Glomerular visceral epithelial cell (primary cell): ENCODE results near the gene A2M.

Experiments
- DNase-seq: peaks from one replicate; pipeline ENCODE4 v3.0.0-alpha.2; 2016; ENCODE audit errors: extremely low spot score

The A2M gene

DNA sequence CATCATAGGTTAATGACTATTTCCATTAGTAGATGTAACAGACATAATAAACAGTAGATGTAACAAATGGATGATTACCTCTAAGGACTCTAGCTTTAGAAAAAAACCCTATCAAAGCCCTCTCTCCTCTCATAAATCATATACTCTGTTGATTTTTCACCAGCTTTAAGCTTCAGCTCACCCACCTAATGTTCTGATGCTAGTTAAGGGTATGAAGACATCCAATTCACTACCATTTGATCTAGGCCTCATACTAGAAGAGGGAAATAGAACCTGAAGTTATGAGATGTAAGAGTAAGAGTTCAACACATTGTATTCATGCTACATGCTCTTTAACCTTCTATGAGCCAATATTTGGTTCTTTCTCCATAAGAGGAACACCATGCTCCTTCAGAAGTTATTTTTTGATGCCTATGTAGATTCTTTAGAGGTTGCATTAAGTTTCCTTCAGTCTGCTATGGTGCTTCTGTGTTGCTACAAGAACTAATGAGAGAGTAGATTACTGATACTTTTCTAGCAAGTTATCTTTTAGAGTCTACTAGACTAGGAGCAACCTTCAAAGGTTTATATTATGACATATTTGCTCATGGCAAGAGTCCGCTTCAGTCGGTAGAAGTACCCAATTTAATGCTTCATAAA lies 16.0 kb downstream of the A2M start:
- DNase-seq = no peak

DNA sequence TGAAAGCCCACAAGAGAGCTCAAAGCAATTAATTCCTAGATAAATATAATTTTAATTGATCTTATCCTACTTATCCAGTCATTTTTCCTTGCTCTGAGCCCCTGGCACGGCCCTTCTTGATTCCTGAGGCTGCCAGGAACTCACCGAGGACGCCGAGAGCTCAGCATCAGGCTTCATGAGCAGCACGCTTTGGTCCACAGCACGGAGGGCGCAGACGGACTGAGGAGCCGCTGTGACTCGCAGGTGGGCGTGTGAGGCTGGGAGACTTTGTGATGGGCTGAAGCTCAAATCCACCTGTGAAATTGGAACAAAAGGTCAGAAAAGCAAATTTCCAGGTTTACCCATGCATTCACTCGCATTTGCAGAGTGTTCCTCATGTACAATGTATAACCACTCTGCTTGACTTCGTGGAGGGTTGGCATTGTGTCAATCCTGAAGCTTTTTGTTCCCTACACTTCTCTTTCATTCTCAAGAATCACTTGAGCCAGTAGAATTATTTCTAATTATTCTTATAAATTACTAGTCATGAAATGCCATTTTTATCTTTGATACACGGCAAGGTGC lies 17.2 kb downstream of the A2M start:
- no peak for DNase-seq

- DNase-seq = no peak
Measured at GRCh38 chr12:9098115-9098452, 17.6 kb downstream of the A2M start.

DNA sequence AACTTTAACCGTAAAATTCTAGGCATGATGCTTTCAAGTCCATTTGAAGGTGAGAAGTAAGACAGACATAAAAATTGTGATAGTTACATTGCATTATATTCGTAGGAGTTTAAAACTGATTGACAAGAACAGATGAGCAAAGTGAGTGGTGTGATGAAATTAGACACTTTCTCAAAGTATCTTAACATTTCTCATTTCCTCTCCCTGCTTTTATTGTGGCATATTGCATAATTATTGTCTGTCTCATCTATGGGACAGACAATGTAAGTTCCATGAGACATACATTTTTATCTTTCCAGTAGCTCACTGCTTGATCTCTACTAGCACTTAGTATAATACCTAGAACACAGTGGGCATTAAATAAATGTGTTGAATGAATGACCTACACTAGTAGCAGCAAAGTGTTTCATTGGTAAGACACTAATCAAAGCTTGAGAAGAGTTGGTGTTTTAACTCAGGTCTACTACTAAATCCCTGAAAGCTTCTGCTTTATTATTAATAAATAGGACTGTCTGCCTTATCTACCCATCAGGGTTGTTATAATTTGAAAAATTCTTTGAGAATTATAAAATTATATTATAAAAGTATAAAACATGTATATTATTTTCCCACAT lies 19.0 kb downstream of the A2M start:
- DNase-seq = no peak

DNA sequence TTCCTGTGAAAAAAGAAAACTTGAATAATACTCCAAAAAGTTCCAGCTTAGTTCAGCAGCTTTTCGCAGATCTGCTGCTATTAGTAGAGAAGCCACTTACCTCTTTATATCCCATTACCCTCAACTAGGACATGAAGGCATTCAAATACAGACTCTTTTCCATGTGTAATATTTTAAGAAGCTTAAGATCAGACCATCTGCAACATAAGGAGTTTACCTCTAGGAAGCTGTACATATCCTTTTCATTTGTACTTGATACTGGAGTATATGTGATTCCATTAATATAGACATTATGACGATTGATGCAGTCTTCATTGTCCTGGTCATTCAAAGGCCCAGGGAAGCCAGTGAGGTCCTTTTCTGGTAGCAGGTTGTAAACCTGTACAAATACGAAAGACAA lies 20.4 kb downstream of the A2M start:
- no peak for DNase-seq

DNA sequence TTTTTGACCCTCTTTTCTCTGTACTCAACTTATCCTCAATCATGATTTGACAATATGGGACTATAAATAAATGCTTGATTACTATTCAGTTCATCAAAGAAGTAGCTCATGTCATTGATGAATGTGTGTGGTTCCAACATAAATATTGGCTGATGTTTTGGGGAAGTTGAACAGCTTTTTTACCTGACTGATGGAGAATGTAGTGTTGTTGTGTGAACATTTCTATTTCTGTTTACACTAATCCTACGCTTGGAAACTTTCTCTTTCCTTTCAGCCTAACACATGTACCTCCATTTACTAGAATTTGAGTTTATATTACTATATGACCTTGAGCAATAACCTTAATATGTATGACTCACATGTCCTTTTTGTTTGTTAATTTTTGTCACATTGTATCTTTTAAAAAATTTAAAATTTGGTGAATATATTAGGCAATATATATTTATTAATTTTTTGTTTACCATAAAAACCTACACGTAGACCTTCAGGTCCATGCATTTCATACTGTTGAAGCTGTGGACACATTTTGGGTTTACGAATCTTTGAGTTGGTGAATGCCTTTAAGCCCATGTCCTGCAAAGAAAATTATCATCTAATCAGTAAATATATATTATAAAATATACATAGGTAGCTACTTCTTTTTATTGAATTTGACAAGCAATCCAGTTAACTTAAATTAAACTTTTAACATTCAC lies 21.1 kb downstream of the A2M start:
- no peak for DNase-seq

DNA sequence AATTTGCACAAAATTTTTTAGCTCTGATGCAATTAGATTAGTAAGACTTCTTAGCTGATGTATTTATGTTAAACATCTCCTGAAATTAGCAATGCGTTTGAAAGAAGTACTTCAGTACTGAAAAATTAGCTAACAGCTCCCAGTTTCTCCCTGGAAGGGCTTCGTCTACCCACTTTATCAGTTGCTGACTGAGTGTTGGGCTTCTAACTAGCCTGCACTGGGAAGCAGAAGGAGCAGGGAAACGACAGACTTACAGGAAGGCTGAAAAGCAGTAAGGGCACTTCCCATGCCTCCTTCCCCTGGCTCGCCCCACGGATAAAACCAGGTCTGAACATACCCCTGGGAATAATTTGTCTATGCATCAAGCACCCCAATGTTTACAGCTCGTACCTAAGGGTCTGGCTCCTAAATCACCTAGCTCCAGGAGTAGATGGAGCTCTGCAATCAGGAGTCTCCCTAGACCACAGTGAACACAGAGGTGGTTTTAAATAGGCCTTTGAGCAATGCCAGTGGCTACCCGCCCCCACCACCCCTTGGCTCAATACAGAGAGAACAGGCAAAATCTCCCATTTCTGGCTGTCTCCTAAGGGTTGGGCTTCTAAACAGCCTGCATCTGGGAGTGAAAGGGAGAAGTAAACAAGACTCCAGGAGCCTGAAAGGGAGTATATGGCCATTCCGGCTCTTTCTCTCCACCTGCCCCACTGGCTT lies 23.7 kb downstream of the A2M start:
- DNase-seq = no peak

- no peak for DNase-seq
Measured at GRCh38 chr12:9090220-9090619, 25.5 kb downstream of the A2M start.

GRCh38 chr12:9087087-9087835 lies 28.5 kb downstream of the A2M start:
- DNase-seq = no peak

DNA sequence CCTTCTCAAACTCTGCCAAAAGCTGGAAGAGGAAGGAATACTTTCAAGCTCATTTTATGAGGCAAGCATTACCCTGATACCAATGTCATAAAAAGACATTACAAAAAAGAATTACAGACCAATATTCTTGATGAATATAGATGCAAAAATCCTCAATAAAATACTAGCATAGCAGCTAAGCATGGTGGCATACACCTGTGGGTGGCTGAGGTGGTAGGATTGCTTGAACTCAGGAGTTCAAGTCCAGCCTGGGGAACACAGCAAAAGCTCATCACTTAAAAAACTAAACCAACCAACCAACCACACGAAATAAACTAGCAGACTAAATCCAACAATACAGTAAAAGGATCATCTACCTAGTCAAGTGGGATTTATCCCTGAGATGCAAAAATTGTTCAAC lies 29.6 kb downstream of the A2M start:
- no peak for DNase-seq

DNA sequence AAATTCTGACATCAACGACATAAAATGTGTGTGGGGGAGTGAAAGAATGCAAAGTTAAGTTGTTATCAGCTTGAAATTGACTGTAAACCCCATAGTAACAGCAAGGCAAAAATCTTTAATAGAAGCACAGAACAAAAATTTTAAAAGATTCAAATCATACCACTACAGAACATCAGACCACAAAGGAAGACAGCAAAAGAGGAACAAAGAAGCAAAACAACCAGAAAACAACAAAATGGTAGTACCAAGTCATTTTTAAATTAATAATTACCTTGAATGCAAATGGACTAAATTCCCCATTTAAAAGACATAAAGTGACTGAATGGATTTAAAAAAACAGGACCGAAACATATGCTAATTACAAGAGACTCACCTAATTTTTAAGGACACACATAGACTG lies 31.3 kb downstream of the A2M start:
- DNase-seq = no peak

DNA sequence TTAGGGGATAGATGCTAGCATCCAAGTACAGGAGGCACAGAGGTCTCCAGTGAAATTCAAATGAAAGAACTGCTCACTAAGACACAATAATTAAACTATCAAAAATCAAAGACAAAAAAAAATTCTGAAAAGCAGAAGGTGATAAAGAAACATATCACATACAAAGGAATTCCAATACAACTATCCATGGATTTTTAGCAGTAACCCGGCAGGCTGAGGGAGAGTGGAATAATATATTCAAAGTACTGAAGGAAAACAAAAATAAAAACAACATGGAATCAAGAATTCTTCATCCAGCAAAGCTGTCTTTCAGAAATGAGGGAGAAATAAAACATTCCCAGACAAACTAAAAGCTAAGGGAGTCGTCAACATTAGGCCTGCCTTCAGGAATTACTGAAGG lies 31.9 kb downstream of the A2M start:
- DNase-seq = no peak

- DNase-seq = no peak
Measured at GRCh38 chr12:9081667-9082427, 33.9 kb downstream of the A2M start.

DNA sequence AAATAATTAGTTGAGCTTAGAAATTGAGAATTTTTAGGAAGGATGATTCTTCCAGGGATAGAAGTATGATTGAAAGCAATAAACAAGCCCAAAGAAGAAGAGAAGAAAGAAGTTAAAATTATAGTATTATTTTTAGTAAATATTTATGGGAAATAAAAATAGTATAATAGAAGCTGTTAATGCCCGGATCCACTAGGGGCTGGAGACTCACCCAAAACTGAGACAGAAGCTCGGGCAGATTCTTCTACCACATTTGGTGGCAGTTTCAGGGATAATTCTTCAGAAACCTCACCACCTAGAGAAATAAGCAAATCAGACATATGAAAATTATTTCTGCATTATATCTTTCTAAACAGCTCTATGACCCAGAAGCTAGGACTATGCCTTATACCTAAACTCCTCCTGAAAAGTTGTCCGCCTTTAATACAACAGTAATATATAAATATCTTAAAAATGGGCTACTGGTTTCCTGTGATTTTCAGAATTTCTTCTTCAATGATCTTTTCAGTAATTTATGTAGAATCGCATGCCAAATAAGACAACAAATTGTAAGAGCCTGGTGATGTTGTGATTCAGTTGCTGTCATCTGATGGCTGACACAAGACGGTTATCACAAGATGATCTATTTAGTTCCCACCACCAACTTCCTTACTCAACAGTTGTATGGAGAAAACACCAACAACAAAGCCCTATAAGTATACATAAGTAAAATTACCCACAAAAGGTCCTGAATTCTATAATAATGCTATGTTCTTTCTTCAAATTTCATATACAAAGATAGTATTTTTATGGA lies 35.6 kb downstream of the A2M start:
- DNase-seq = no peak

DNA sequence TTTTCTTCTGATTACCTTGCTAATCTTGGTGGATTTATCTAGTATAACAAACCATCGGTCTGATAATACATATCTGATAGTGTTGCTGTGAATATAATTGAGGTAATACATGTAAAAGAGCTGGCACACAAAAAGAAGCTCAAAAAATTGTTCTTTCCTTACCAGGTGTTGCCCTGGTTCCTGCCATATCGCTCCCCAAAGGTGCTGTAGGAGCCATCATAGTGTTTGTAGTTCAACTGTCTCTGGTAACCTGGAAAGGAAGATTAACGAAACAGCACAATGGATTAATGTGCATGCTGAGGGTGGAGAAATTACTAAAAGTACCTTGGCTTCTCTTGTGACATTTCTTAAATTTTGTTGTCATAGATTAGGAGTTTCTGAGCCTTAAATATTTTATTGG lies 36.6 kb downstream of the A2M start:
- no peak for DNase-seq

- no peak for DNase-seq
Measured at GRCh38 chr12:9077152-9078031, 38.3 kb downstream of the A2M start.

- no peak for DNase-seq
Measured at GRCh38 chr12:9076733-9077132, 39.0 kb downstream of the A2M start.

DNA sequence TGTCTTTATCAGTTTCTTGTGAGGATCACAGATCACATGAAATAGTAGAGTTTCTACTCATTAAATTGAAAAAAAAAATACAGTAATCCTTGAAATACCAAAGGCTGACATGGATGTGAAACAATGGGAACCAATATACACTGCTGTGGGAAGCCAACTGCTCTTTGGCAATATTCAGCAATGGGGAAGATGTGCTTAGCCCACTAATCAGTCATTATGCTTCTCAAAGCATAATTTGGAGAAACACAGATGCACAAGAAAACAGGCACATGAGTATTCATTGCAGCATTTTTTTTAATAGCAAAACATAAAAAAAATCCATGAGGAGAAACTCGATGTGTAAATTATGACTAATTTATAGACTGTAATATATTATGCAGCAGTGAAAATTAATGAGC lies 40.6 kb downstream of the A2M start:
- DNase-seq = no peak

DNA sequence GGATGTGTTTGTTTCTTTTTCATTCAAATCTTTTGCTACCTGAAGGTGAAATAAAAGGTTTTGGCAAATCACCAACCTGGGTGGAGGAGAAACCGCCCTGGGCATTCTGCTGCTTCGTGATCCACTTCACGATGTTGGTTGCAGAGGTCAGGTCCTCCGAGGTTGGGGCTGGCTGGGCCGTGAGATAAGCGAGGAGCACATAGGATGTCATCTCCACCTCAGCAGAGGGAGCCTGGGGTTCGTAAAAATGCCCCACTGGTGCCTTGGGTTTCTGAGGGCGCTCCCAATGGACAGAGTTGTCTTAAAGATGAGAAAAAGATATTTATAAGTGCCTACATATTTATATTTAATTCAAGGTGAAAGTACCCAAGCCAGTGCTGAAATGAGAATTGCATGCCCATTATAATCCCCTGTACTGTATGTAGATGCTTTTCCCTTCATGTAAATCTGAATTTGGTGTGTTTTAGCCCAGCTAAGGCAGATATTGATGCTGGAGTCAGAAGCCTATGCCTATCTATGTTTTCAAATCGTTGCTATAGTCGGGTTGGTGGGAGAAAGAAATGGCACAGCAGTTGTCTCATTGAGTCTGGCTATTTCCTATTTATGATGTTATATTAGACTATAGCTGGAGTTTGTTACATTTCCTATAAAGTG lies 41.1 kb downstream of the A2M start:
- DNase-seq = no peak
